Stomach (tissue), 9 donors: ENCODE measurements around the gene JAML. TPM values are rescaled to one million over a fixed set of nuclear protein-coding genes. Genes with fewer than 3 reads are reported as not detected.

Experiments
- DNase-seq, 2 donors: peaks; one replicate each; pipeline versions ENCODE4 v3.0.0 to v3.0.0-alpha.2; 2013 to 2019
- H3K27ac ChIP-seq, 5 donors: fragments of 200-600 bp in 4 of 5; sonication (generic) in 4 of 5; one replicate each; pipeline ENCODE4 v1.5.1; 2013 to 2019; ENCODE audit warnings: mild to moderate bottlenecking in 1 of 5, moderate library complexity in 1 of 5
- H3K27me3 ChIP-seq, 3 donors: fragments of 200-600 bp; sonication (generic); one replicate each; pipeline ENCODE4 v1.5.1; 2017 to 2019; ENCODE audit warnings: mixed run types in 1 of 3
- H3K36me3 ChIP-seq, 4 donors: fragments of 200-600 bp; sonication (generic); 1 replicate in 3 of 4; 2 replicates in 1 of 4; pipeline ENCODE4 v1.5.1; 2016 to 2019
- H3K4me1 ChIP-seq, 4 donors: fragments of 200-600 bp; sonication (generic); one replicate each; pipeline ENCODE4 v1.5.1; 2016 to 2019
- H3K4me3 ChIP-seq, 4 donors: fragments of 200-600 bp; sonication (generic) in 3 of 4; one replicate each; pipeline ENCODE4 v1.5.1; 2016 to 2019; ENCODE audit warnings: mild to moderate bottlenecking in 1 of 4
- H3K9me3 ChIP-seq, 4 donors: fragments of 200-600 bp; sonication (generic); one replicate each; pipeline ENCODE4 v1.5.1; 2016 to 2019
- EP300 ChIP-seq: sonication (generic); formaldehyde crosslinking; IDR thresholded peaks from one replicate; pipeline ENCODE4 v1.6.1; 2017; ENCODE audit warnings: antibody characterized with exemption
- POLR2A ChIP-seq, 4 donors: fragments of 450-650 bp; IDR thresholded peaks; one replicate each; pipeline ENCODE4 v1.6.1; 2016; ENCODE audit warnings: antibody characterized with exemption in 4 of 4, control low read depth in 2 of 4, mild to moderate bottlenecking in 1 of 4, moderate library complexity in 1 of 4
- POLR2AphosphoS5 ChIP-seq, 3 donors: sonication (generic); formaldehyde crosslinking; IDR thresholded peaks; one replicate each; pipeline ENCODE4 v1.6.1; 2016; ENCODE audit warnings: antibody characterized with exemption in 3 of 3
- WGBS, 5 donors: extraction: QIAGEN DNeasy Blood & Tissue Kit in 3 of 5; methylation state at CpG; one replicate each; pipeline versions ENCODE4 v1.1.5 to v1.1.7; 2013 to 2018; 5-methylcytosine and 5-hydroxymethylcytosine counted together
- intact Hi-C: fragments of 100-400 bp; cut with DNase I; formaldehyde crosslinking; loops from one replicate; pipeline ENCODE4 v1.15.1; 2023; ENCODE audit warnings: low total_unique reads
- polyA plus RNA-seq, 3 donors: library from polyadenylated mRNA; stranded (reverse); fragments of 200-250 nt; gene quantifications; one replicate each; pipeline ENCODE4 v1.2.3, GENCODE V29; 2013
- total RNA-seq, 5 donors: library from RNA; depleted of rRNA; stranded (reverse); fragments of >200 nt; gene quantifications; one replicate each; pipeline versions ENCODE4 v1.1.0 to v1.2.3, GENCODE V29; 2014 to 2016
- TF ChIP-seq, protein P1 (sequence below), 7 experiments: fragments of 450-650 bp in 4 of 7; fragments of 200-600 bp in 3 of 7; sonication (generic) in 3 of 7; IDR thresholded peaks; one replicate each; pipeline ENCODE4 v1.5.1; 2016 to 2019; ENCODE audit warnings: antibody characterized with exemption in 7 of 7, control low read depth in 2 of 7, mild to moderate bottlenecking in 1 of 7
- donor health status: healthy with polysubstance abuse.
- donor health status: Bipolar disorder and iron deficiency.
- donor health status: healthy.

The JAML gene
- total and polyA plus RNA-seq, 8 donors: 3.7 to 35.0 (median 12.8) TPM

DNA sequence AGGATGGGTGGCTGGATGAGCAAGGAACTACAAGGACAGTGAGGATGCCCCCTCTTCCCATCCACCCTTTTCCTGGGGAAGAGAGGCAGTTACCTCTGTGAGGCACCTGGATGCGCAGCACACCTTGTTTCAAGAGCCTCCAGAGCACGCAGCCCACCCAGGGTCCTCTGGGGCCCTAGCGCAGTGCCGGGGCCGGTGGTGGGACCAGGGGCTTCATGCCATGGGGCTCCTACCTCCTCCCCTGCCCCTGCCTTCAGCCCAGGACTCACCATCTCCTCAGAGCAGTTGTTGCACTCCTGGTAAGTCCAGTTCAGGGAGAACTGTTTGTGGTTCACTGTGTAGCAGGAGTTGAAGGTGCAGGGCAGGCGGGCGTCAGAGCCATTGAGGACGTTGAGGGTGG, 56.5 kb downstream of the JAML start:
- WGBS, 5 donors: 79 to 86% (median 81%) methylated on average over 8 of the region's 8 CpGs

DNA sequence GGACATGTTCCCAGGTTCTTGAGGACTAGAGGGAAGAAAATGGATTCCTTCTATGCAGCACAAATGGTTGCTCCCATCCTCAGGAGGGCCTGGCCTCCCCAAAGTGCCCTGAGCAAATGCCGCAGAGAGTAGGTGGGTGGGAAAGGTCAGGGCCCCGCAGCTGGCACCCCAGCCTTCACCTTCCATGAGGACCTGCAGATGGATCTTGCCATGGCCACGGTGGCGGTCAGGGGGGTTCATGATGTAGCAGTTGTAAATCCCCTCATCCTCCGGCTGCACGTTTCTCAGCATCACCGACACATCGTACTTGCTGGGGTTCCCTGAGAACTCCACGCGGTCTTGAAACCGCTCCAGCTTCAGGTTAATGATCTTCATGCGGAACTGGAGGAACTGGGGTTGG, 56.9 kb downstream of the JAML start:
- H3K4me1 ChIP-seq: peaks cover 0 to 10% (median 8%) of the 10 kb centered on the region in 4 donors
- H3K4me3 ChIP-seq: no peak overlapping the region
- no peak for DNase-seq
- no peaks in the 10 kb centered on the region for H3K9me3 ChIP-seq
- WGBS, 5 donors: 83 to 90% (median 87%) methylated on average over 12 of the region's 12 CpGs
- no peak for TF ChIP-seq EP300
- TF ChIP-seq, protein P1, sequence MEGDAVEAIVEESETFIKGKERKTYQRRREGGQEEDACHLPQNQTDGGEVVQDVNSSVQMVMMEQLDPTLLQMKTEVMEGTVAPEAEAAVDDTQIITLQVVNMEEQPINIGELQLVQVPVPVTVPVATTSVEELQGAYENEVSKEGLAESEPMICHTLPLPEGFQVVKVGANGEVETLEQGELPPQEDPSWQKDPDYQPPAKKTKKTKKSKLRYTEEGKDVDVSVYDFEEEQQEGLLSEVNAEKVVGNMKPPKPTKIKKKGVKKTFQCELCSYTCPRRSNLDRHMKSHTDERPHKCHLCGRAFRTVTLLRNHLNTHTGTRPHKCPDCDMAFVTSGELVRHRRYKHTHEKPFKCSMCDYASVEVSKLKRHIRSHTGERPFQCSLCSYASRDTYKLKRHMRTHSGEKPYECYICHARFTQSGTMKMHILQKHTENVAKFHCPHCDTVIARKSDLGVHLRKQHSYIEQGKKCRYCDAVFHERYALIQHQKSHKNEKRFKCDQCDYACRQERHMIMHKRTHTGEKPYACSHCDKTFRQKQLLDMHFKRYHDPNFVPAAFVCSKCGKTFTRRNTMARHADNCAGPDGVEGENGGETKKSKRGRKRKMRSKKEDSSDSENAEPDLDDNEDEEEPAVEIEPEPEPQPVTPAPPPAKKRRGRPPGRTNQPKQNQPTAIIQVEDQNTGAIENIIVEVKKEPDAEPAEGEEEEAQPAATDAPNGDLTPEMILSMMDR (IDR thresholded peaks at IDR 0.05): no peak
- no peak for TF ChIP-seq POLR2A (IDR thresholded peaks at IDR 0.05)
- no peak for TF ChIP-seq POLR2AphosphoS5 (IDR thresholded peaks at IDR 0.05)
- H3K27me3 ChIP-seq: peaks cover 0 to 69% (median 0%) of the 10 kb centered on the region in 3 donors
- intact Hi-C loops: no loop called here
- H3K36me3 ChIP-seq: no peaks in the 10 kb centered on the region
- H3K27ac ChIP-seq: no peak overlapping the region

More for the DNA sequence above, 56.5 kb downstream of the JAML start:
- Histone ChIP-seq H3K4me3 (no peak overlapping the region), H3K4me1 (peaks cover 0 to 10% (median 8%) of the 10 kb centered on the region in 4 donors), H3K27me3 (peaks cover 0 to 72% (median 0%) of the 10 kb centered on the region in 3 donors), H3K27ac (no peak overlapping the region), H3K9me3 (no peaks in the 10 kb centered on the region), H3K36me3 (no peaks in the 10 kb centered on the region)
- DNase-seq: no peak
- intact Hi-C loops: no loop called here
- no peak for TF ChIP-seq POLR2AphosphoS5 (IDR thresholded peaks at IDR 0.05)
- TF ChIP-seq POLR2A (IDR thresholded peaks at IDR 0.05): no peak
- TF ChIP-seq, protein P1 (IDR thresholded peaks at IDR 0.05): no peak
- TF ChIP-seq EP300: no peak

DNA sequence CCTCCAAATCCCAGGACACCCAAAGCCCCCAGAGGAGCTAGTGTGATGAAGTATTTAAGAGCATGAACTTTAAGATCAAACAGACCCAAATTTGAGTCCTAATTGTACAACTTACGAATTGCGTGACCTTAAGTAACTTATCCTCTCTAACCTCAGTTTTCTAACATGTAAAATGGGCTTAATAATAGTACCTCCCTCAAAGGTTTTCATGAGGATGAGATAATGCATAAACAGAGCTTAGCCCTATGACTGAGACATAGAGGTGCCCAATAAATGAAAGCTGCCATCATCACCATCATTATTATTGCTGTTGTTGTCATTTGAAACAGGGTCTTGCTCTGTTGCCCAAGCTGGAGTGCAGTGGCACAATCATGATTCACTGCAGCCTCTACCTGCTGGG, 57.6 kb downstream of the JAML start:
- Histone ChIP-seq H3K27me3 (peaks cover 0 to 71% (median 0%) of the 10 kb centered on the region in 3 donors), H3K9me3 (no peaks in the 10 kb centered on the region), H3K36me3 (no peaks in the 10 kb centered on the region), H3K4me1 (peaks cover 0 to 10% (median 8%) of the 10 kb centered on the region in 4 donors), H3K4me3 (no peak overlapping the region), H3K27ac (no peak overlapping the region)
- no peak for DNase-seq
- intact Hi-C loops: no loop called here
- TF ChIP-seq POLR2AphosphoS5 (IDR thresholded peaks at IDR 0.05) (no peak), EP300 (no peak), POLR2A (IDR thresholded peaks at IDR 0.05) (no peak)
- TF ChIP-seq, protein P1 (IDR thresholded peaks at IDR 0.05): no peak
- WGBS, 5 donors: 89 to 97% (median 96%) methylated on average over 2 of the region's 2 CpGs

DNA sequence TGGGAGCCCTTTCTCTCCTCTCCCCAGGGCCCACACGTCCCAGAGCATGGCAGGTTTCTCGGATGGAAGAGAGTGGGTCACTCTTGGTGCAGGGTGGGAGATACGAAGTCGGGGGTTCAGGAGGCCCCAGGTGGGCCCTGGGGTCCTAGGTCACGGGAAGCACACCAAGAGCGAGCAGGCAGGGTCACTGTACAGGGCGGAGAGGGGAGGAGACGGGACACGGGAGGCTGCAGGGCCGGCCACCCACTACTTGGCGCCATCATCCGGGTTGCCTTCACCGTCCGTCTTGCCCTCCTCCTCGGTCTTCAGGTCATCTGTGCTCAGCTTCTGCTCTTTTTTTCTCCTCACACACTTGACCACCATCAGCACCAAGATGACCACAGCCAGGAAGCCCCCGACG, 58.2 kb downstream of the JAML start:
- H3K4me3 ChIP-seq: no peak overlapping the region
- no peaks in the 10 kb centered on the region for H3K9me3 ChIP-seq
- TF ChIP-seq POLR2AphosphoS5 (IDR thresholded peaks at IDR 0.05) (no peak), POLR2A (IDR thresholded peaks at IDR 0.05) (no peak), EP300 (no peak)
- TF ChIP-seq, protein P1 (IDR thresholded peaks at IDR 0.05): no peak
- WGBS, 5 donors: 78 to 89% (median 82%) methylated on average over 16 to 17 of the region's 17 CpGs
- no peak for DNase-seq
- no peak overlapping the region for H3K27ac ChIP-seq
- peaks cover 0 to 70% (median 0%) of the 10 kb centered on the region in 3 donors for H3K27me3 ChIP-seq
- H3K36me3 ChIP-seq: no peaks in the 10 kb centered on the region
- peaks cover 0 to 10% (median 5%) of the 10 kb centered on the region in 4 donors for H3K4me1 ChIP-seq
- intact Hi-C loops: no loop called here
